Neural crest cell (in vitro differentiated cells): Measurements from ENCODE around the gene STEAP2. TPM values are rescaled to one million over a fixed set of nuclear protein-coding genes. Genes with fewer than 3 reads are reported as not detected.

Experiments used
- DNase-seq: peaks from one replicate; pipeline ENCODE4 v3.0.0; 2021; ENCODE audit warnings: low read depth, mixed read lengths, low spot score
- H3K27ac Mint-ChIP-seq: one replicate; pipeline ENCODE4 v1.8.0; 2021; ENCODE audit warnings: mild to moderate bottlenecking, mixed read lengths; ENCODE audit not compliant: unreplicated experiment
- H3K27me3 Mint-ChIP-seq: 2 replicates; pipeline ENCODE4 v1.8.0; 2021; ENCODE audit warnings: low read depth, mild to moderate bottlenecking, mixed read lengths
- H3K36me3 Mint-ChIP-seq: 2 replicates; pipeline ENCODE4 v1.8.0; 2021; ENCODE audit warnings: low read depth, mild to moderate bottlenecking, mixed read lengths
- H3K4me1 Mint-ChIP-seq: 2 replicates; pipeline ENCODE4 v1.8.0; 2021; ENCODE audit warnings: mixed read lengths
- H3K4me3 Mint-ChIP-seq: one replicate; pipeline ENCODE4 v1.8.0; 2021; ENCODE audit warnings: mild to moderate bottlenecking, mixed read lengths
- H3K9me3 Mint-ChIP-seq: 2 replicates; pipeline ENCODE4 v1.8.0; 2021; ENCODE audit warnings: mixed read lengths
- total RNA-seq: library from RNA; stranded (reverse); gene quantifications from 2 replicates; pipeline ENCODE4 v1.2.1, GENCODE V29; 2021
- TF ChIP-seq, protein P1 (sequence below): fragments of 200-600 bp; sonication (generic); conservative IDR thresholded peaks from 2 replicates; pipeline ENCODE4 v1.5.0; 2021; ENCODE audit warnings: antibody characterized with exemption, mild to moderate bottlenecking

Gene STEAP2
- total RNA-seq, 1 donor from 2014 or later: 1.6 TPM

- Mint-ChIP-seq H3K27me3 (no peaks in the 10 kb centered on the region), H3K27ac (no peak overlapping the region), H3K36me3 (peaks cover 7% of the 10 kb centered on the region), H3K4me3 (no peak overlapping the region), H3K4me1 (no peaks in the 10 kb centered on the region), H3K9me3 (peaks cover 12% of the 10 kb centered on the region)
- DNase-seq: no peak
- TF ChIP-seq, protein P1, sequence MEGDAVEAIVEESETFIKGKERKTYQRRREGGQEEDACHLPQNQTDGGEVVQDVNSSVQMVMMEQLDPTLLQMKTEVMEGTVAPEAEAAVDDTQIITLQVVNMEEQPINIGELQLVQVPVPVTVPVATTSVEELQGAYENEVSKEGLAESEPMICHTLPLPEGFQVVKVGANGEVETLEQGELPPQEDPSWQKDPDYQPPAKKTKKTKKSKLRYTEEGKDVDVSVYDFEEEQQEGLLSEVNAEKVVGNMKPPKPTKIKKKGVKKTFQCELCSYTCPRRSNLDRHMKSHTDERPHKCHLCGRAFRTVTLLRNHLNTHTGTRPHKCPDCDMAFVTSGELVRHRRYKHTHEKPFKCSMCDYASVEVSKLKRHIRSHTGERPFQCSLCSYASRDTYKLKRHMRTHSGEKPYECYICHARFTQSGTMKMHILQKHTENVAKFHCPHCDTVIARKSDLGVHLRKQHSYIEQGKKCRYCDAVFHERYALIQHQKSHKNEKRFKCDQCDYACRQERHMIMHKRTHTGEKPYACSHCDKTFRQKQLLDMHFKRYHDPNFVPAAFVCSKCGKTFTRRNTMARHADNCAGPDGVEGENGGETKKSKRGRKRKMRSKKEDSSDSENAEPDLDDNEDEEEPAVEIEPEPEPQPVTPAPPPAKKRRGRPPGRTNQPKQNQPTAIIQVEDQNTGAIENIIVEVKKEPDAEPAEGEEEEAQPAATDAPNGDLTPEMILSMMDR: no peak
These were observed 41.6 kb upstream of the STEAP2 start for GRCh38 chr7:90169891-90170290.

- DNase-seq: no peak
- no peaks in the 10 kb centered on the region for H3K4me1 Mint-ChIP-seq
- H3K4me3 Mint-ChIP-seq: no peak overlapping the region
- H3K27me3 Mint-ChIP-seq: no peaks in the 10 kb centered on the region
- H3K36me3 Mint-ChIP-seq: peaks cover 7% of the 10 kb centered on the region
- TF ChIP-seq, protein P1: no peak
- H3K9me3 Mint-ChIP-seq: peaks cover 12% of the 10 kb centered on the region
- H3K27ac Mint-ChIP-seq: no peak overlapping the region
These were observed 39.4 kb upstream of the STEAP2 start for GRCh38 chr7:90172121-90172520.

GRCh38 chr7:90172624-90173023 lies 38.9 kb upstream of the STEAP2 start:
- no peaks in the 10 kb centered on the region for H3K4me1 Mint-ChIP-seq
- H3K27ac Mint-ChIP-seq: no peak overlapping the region
- peaks cover 12% of the 10 kb centered on the region for H3K9me3 Mint-ChIP-seq

DNA sequence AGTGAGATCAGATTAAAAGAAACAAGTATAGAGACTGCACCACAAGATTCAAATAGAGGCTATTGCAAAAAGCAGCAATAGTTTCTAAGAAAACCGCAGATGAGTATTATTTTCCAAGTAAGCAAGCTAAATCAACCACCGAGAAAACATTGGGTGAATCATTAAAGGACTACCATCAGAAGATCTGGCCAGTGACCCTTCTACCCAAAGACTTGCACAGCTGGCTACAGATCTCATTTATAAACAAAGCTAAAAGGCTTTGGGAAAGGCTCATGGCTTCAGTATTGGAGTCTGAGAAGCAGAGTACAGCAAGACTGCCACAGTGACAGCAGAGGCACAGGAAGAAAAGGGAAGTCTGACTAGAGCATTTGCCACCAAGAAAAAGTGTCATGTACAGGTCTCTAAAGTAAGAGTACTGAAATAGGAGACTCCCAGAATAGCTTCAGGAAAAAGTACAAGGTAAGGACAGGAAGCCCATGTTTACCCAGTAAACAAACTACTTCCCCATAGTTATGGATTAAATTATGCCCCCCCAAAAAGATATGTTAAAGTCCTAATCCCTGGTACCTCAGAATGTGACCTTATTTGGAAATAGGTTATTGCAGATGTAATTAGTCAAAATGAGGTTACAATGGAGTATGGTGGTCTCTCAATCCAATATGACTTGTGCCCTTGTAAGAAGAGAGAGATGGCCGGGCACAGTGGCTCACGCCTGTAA lies 38.3 kb upstream of the STEAP2 start:
- no peak for DNase-seq
- Mint-ChIP-seq H3K4me3 (no peak overlapping the region), H3K27me3 (no peaks in the 10 kb centered on the region), H3K36me3 (peaks cover 7% of the 10 kb centered on the region), H3K9me3 (peaks cover 12% of the 10 kb centered on the region), H3K27ac (no peak overlapping the region), H3K4me1 (no peaks in the 10 kb centered on the region)
- TF ChIP-seq, protein P1: no peak

More at GRCh38 chr7:90172624-90173023, 38.9 kb upstream of the STEAP2 start:
- TF ChIP-seq, protein P1: no peak
- Mint-ChIP-seq H3K27me3 (no peaks in the 10 kb centered on the region), H3K36me3 (peaks cover 7% of the 10 kb centered on the region), H3K4me3 (no peak overlapping the region)
- no peak for DNase-seq

DNA sequence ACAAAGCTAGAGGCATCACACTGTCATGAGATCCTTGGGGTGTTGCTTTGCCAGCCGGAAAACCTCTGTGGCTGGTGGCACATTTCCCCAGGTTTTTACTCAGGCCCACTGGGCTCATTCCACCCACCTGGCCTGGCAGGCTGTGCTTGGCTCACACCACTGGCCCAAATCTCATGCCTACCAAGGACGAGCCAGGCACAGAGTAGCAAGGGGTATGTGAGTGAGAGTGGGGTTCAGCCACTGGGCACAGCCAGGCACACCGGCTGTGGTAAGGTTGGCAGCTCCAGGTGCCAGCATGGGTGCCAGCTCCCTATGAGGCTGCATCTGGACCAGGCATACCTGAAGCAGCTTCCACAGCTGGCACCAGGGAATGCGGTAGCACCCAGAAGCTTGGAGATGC lies 35.9 kb upstream of the STEAP2 start:
- DNase-seq: no peak
- Mint-ChIP-seq H3K4me3 (no peak overlapping the region), H3K27me3 (no peaks in the 10 kb centered on the region), H3K36me3 (peaks cover 3% of the 10 kb centered on the region), H3K9me3 (peaks cover 11% of the 10 kb centered on the region), H3K4me1 (no peaks in the 10 kb centered on the region), H3K27ac (no peak overlapping the region)
- TF ChIP-seq, protein P1: no peak
